HEK293 (cell line): ENCODE results near the gene PPBP.
A peak's percentile ranks its signal among the peaks of the same experiment; 100 is the strongest.

Experiments used
- CTCF ChIA-PET: fragments of 350-600 bp; formaldehyde crosslinking; extraction: SDS; loops from one replicate; lab custom pipeline; 2021; ENCODE audit warnings: antibody characterized with exemption; lab: Yijun Ruan, JAX
- POLR2A ChIA-PET: fragments of 300-600 bp; formaldehyde crosslinking; extraction: SDS; loops from one replicate; lab custom pipeline; 2020; ENCODE audit warnings: antibody characterized with exemption, inconsistent platforms; lab: Yijun Ruan, JAX
- H3K27ac ChIP-seq: fragments of 200-500 bp; sonication (Bioruptor generic); 2 replicates; pipeline ENCODE4 v1.5.1; 2014; ENCODE audit warnings: low read depth, low read length, control low read depth, inconsistent platforms; ENCODE audit errors: extremely low read depth
- H3K36me3 ChIP-seq, 2 experiments: fragments of 200-500 bp in 1 of 2; sonication (Bioruptor generic) in 1 of 2; 1 replicate in 1 of 2; 2 replicates in 1 of 2; pipeline ENCODE4 v1.5.1; 2014 to 2017; ENCODE audit warnings: inconsistent platforms in 2 of 2, low read length in 2 of 2; ENCODE audit not compliant: control insufficient read depth in 2 of 2, insufficient read depth in 1 of 2
- H3K4me1 ChIP-seq: fragments of 200-500 bp; sonication (Bioruptor generic); 2 replicates; pipeline ENCODE4 v1.5.1; 2014; ENCODE audit warnings: mild to moderate bottlenecking, low read length, inconsistent platforms; ENCODE audit not compliant: control insufficient read depth, insufficient read depth
- H3K4me3 ChIP-seq: 2 replicates; pipeline ENCODE4 v1.5.1; 2011; ENCODE audit warnings: low read depth, mild to moderate bottlenecking, control low read depth, low read length, moderate library complexity
- H3K9me3 ChIP-seq: fragments of 200-500 bp; sonication (Bioruptor generic); 2 replicates; pipeline ENCODE4 v1.5.1; 2014; ENCODE audit warnings: low read depth, low read length, inconsistent platforms; ENCODE audit not compliant: control insufficient read depth, insufficient read depth
- FEZF1 ChIP-seq: fragments of 450-650 bp; formaldehyde crosslinking; IDR thresholded peaks from 2 replicates; pipeline ENCODE4 v1.5.1; 2016; ENCODE audit warnings: missing biosample characterization, missing genetic modification characterization
- GLI2 ChIP-seq: fragments of 450-650 bp; formaldehyde crosslinking; IDR thresholded peaks from 2 replicates; pipeline ENCODE4; 2017; ENCODE audit warnings: missing biosample characterization, missing genetic modification characterization, low read depth, borderline replicate concordance
- IKZF3 ChIP-seq: fragments of 450-650 bp; IDR thresholded peaks from 2 replicates; pipeline ENCODE4 v1.5.0; 2018; ENCODE audit warnings: missing biosample characterization, mild to moderate bottlenecking, missing genetic modification characterization, moderate library complexity
- OSR2 ChIP-seq: fragments of 450-650 bp; formaldehyde crosslinking; IDR thresholded peaks from 2 replicates; pipeline ENCODE4 v1.5.1; 2016; ENCODE audit warnings: missing biosample characterization, missing genetic modification characterization
- SP7 ChIP-seq: fragments of 450-650 bp; formaldehyde crosslinking; IDR thresholded peaks from 2 replicates; pipeline ENCODE4 v1.5.1; 2016; ENCODE audit warnings: missing biosample characterization, missing genetic modification characterization
- TCF7L2 ChIP-seq: IDR thresholded peaks from 2 replicates; pipeline ENCODE4 v1.6.1; 2011; ENCODE audit warnings: low read depth, mild to moderate bottlenecking, inconsistent platforms, low read length, moderate library complexity, borderline replicate concordance
- TRIM28 ChIP-seq: IDR thresholded peaks from 2 replicates; pipeline ENCODE4 v1.6.1; 2011; ENCODE audit warnings: low read length, control low read depth, borderline replicate concordance
- WT1 ChIP-seq: fragments of 450-650 bp; formaldehyde crosslinking; IDR thresholded peaks from 2 replicates; pipeline ENCODE4 v1.5.1; 2016; ENCODE audit warnings: missing biosample characterization, missing genetic modification characterization
- ZBTB21 ChIP-seq: fragments of 450-650 bp; formaldehyde crosslinking; IDR thresholded peaks from 2 replicates; pipeline ENCODE4 v1.5.1; 2017; ENCODE audit warnings: missing biosample characterization, missing genetic modification characterization
- ZEB2 ChIP-seq: fragments of 450-650 bp; formaldehyde crosslinking; IDR thresholded peaks from 2 replicates; pipeline ENCODE4 v1.5.1; 2016; ENCODE audit warnings: missing biosample characterization, missing genetic modification characterization
- ZNF184 ChIP-seq: fragments of 450-650 bp; IDR thresholded peaks from 2 replicates; pipeline ENCODE4 v1.5.1; 2018; ENCODE audit warnings: missing biosample characterization, mild to moderate bottlenecking, missing genetic modification characterization
- ZNF350 ChIP-seq: fragments of 450-650 bp; formaldehyde crosslinking; IDR thresholded peaks from 2 replicates; pipeline ENCODE4 v1.5.0; 2017; ENCODE audit warnings: missing biosample characterization, mild to moderate bottlenecking, missing genetic modification characterization
- ZNF404 ChIP-seq: fragments of 450-650 bp; formaldehyde crosslinking; IDR thresholded peaks from 2 replicates; pipeline ENCODE4 v1.5.1; 2017; ENCODE audit warnings: missing biosample characterization, missing genetic modification characterization
- ZNF501 ChIP-seq: fragments of 450-650 bp; formaldehyde crosslinking; IDR thresholded peaks from 2 replicates; pipeline ENCODE4 v1.5.1; 2016; ENCODE audit warnings: missing biosample characterization, missing genetic modification characterization
- ZNF530 ChIP-seq: fragments of 450-650 bp; formaldehyde crosslinking; IDR thresholded peaks from 2 replicates; pipeline ENCODE4 v1.5.1; 2016; ENCODE audit warnings: low read depth, missing biosample characterization, missing genetic modification characterization
- ZNF707 ChIP-seq: fragments of 450-650 bp; formaldehyde crosslinking; IDR thresholded peaks from 2 replicates; pipeline ENCODE4 v1.5.1; 2016; ENCODE audit warnings: missing biosample characterization, missing genetic modification characterization
- ZNF843 ChIP-seq: fragments of 450-650 bp; formaldehyde crosslinking; IDR thresholded peaks from 2 replicates; pipeline ENCODE4 v1.5.1; 2016; ENCODE audit warnings: missing biosample characterization, missing genetic modification characterization
- TF ChIP-seq, protein P1 (sequence below): fragments of 450-650 bp; formaldehyde crosslinking; IDR thresholded peaks from 2 replicates; pipeline ENCODE4 v1.5.1; 2016; ENCODE audit warnings: missing biosample characterization, missing genetic modification characterization
- TF ChIP-seq, protein P2 (sequence below): fragments of 450-650 bp; formaldehyde crosslinking; IDR thresholded peaks from 2 replicates; pipeline ENCODE4 v1.5.1; 2016; ENCODE audit warnings: missing biosample characterization, missing genetic modification characterization
- TF ChIP-seq, protein P3 (sequence below): fragments of 450-650 bp; formaldehyde crosslinking; IDR thresholded peaks from 2 replicates; pipeline ENCODE4 v1.5.1; 2016; ENCODE audit warnings: missing biosample characterization, missing genetic modification characterization, borderline replicate concordance
- TF ChIP-seq, protein P4 (sequence below): fragments of 450-650 bp; formaldehyde crosslinking; IDR thresholded peaks from 2 replicates; pipeline ENCODE4 v1.5.1; 2017; ENCODE audit warnings: missing biosample characterization, missing genetic modification characterization

Gene PPBP

DNA sequence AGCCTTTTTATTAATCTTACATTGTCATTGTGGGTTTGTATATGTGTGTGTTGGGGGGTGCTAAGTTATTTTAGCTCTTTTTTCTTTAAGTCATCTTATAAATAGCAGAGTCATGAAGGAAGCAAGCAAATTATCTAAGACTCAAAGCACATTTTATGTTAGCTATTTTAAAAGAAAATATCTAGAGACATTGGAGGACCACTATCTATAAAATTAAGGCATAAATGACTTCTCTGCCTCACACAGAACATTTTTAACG is 3.7 kb upstream of the PPBP start:
- TF ChIP-seq, protein P1, sequence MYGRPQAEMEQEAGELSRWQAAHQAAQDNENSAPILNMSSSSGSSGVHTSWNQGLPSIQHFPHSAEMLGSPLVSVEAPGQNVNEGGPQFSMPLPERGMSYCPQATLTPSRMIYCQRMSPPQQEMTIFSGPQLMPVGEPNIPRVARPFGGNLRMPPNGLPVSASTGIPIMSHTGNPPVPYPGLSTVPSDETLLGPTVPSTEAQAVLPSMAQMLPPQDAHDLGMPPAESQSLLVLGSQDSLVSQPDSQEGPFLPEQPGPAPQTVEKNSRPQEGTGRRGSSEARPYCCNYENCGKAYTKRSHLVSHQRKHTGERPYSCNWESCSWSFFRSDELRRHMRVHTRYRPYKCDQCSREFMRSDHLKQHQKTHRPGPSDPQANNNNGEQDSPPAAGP (tag by site-specific recombination): no peak
- no peak for TF ChIP-seq TRIM28
- TF ChIP-seq ZNF530: no peak
- no peak for TF ChIP-seq GLI2 (tag by site-specific recombination)
- TF ChIP-seq, all 188 proteins: peak for 0
- CTCF ChIA-PET: interaction anchor here (0.6 kb wide), 1 partner anchor 13 kb away, joined by 3 read pairs; no protein-coding TSS in a partner anchor
- Histone ChIP-seq H3K36me3 (no peaks in the 10 kb centered on the region), H3K9me3 (no peaks in the 10 kb centered on the region), H3K4me3 (no peak overlapping the region), H3K27ac (no peak overlapping the region), H3K4me1 (peaks cover 7% of the 10 kb centered on the region)
- POLR2A ChIA-PET: no interaction called here

DNA sequence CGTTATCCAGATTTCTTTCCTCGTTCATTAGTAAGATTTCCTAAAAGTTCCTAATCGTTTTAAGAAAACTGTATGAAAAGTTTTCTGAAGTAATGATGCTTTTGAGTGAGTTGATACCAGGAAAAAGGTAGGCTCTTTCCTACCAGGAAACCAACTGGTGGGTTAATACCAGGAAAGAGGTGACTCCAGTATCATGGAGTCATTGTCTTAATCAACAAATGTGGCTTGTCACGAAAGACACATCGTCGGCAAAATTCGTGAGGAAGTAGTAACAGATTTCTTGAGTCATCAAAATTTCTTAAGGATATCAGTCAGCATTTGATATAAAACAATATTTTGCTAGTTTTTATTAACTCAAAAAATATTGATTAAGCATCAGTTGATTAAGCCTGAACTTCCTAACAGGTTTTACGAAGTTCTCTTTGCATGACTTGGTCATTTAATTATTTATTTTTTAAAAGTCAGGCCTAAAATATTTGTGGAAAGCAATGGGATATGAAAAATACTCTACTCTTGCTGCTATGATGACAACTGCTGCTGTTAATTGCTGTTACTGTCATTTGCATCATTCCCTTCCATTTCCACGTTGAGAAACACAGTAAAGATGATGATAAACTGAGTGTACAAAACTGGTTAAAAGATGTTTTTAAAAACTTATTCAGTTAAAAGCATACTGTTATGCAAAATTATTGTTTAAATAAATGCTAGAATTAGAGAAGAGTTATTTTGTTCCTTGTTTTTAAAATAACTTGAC is 3.2 kb upstream of the PPBP start:
- peaks cover 7% of the 10 kb centered on the region for H3K4me1 ChIP-seq
- no peaks in the 10 kb centered on the region for H3K36me3 ChIP-seq
- POLR2A ChIA-PET: no interaction called here
- H3K27ac ChIP-seq: no peak overlapping the region
- TF ChIP-seq SP7 (tag by site-specific recombination): no peak
- TF ChIP-seq ZNF404 (tag by site-specific recombination): no peak
- peak; percentile 31; the same call in 1 of the 2 replicates for TF ChIP-seq ZNF707 (tag by site-specific recombination)
- TF ChIP-seq, all 188 proteins: peak for 1
- Histone ChIP-seq H3K4me3 (no peak overlapping the region), H3K9me3 (no peaks in the 10 kb centered on the region)
- CTCF ChIA-PET: interaction anchor here (0.6 to 0.7 kb wide), 2 partner anchors 13 to 26 kb away, joined by 3 read pairs; no protein-coding TSS in a partner anchor

DNA sequence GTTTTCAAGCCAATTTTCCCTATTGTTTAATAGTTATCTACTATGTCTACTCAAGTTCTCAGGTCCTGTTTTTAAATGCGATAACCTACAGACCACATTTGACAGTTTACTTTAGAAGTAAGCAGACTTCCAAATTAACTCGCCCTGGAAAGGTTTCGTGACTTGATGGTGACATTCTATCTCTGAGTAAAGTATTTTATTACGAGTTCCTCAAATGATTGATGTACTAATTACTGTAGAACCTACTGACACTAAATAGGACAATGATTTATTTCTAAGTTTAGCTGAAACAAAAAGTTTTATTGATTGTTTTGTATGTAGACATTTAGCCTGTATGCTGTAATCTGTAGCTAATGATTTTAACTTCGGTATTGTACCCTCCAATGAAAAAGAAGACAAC is 1.9 kb upstream of the PPBP start:
- ChIA-PET CTCF (interaction anchor here (0.7 to 1.0 kb wide), 2 partner anchors 109 to 158 kb away, joined by 3 to 4 read pairs; partner anchors contain the start of gene CXCL2), POLR2A (no interaction called here)
- Histone ChIP-seq H3K4me1 (peaks cover 7% of the 10 kb centered on the region), H3K4me3 (no peak overlapping the region), H3K9me3 (no peaks in the 10 kb centered on the region), H3K36me3 (no peaks in the 10 kb centered on the region), H3K27ac (no peak overlapping the region)
- 0 out of 2 replicates have a peak, but pooled peaks have one; percentile 37 for TF ChIP-seq ZNF501 (tag by site-specific recombination)
- TF ChIP-seq ZNF350 (tag by site-specific recombination): no peak
- TF ChIP-seq WT1 (tag by site-specific recombination): peak; percentile 81
- TF ChIP-seq ZEB2 (tag by site-specific recombination): 0 out of 2 replicates have a peak, but pooled peaks have one; percentile 15
- TF ChIP-seq ZNF184: no peak
- TF ChIP-seq ZNF843: peak; percentile 53; the same call in 1 of the 2 replicates
- TF ChIP-seq FEZF1 (tag by site-specific recombination): peak; percentile 74
- TF ChIP-seq, protein P2, sequence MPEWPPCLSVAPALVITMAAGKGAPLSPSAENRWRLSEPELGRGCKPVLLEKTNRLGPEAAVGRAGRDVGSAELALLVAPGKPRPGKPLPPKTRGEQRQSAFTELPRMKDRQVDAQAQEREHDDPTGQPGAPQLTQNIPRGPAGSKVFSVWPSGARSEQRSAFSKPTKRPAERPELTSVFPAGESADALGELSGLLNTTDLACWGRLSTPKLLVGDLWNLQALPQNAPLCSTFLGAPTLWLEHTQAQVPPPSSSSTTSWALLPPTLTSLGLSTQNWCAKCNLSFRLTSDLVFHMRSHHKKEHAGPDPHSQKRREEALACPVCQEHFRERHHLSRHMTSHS (tag by site-specific recombination): no peak
- TF ChIP-seq IKZF3 (tag by site-specific recombination): peak; percentile 78
- TF ChIP-seq TCF7L2: peak; percentile 67
- TF ChIP-seq, protein P3, sequence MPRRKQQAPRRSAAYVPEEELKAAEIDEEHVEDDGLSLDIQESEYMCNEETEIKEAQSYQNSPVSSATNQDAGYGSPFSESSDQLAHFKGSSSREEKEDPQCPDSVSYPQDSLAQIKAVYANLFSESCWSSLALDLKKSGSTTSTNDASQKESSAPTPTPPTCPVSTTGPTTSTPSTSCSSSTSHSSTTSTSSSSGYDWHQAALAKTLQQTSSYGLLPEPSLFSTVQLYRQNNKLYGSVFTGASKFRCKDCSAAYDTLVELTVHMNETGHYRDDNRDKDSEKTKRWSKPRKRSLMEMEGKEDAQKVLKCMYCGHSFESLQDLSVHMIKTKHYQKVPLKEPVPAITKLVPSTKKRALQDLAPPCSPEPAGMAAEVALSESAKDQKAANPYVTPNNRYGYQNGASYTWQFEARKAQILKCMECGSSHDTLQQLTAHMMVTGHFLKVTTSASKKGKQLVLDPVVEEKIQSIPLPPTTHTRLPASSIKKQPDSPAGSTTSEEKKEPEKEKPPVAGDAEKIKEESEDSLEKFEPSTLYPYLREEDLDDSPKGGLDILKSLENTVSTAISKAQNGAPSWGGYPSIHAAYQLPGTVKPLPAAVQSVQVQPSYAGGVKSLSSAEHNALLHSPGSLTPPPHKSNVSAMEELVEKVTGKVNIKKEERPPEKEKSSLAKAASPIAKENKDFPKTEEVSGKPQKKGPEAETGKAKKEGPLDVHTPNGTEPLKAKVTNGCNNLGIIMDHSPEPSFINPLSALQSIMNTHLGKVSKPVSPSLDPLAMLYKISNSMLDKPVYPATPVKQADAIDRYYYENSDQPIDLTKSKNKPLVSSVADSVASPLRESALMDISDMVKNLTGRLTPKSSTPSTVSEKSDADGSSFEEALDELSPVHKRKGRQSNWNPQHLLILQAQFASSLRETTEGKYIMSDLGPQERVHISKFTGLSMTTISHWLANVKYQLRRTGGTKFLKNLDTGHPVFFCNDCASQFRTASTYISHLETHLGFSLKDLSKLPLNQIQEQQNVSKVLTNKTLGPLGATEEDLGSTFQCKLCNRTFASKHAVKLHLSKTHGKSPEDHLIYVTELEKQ (tag by site-specific recombination): 0 out of 2 replicates have a peak, but pooled peaks have one; percentile 34
- no peak for TF ChIP-seq ZBTB21
- TF ChIP-seq SP7 (tag by site-specific recombination): peak; percentile 87
- TF ChIP-seq, protein P4, sequence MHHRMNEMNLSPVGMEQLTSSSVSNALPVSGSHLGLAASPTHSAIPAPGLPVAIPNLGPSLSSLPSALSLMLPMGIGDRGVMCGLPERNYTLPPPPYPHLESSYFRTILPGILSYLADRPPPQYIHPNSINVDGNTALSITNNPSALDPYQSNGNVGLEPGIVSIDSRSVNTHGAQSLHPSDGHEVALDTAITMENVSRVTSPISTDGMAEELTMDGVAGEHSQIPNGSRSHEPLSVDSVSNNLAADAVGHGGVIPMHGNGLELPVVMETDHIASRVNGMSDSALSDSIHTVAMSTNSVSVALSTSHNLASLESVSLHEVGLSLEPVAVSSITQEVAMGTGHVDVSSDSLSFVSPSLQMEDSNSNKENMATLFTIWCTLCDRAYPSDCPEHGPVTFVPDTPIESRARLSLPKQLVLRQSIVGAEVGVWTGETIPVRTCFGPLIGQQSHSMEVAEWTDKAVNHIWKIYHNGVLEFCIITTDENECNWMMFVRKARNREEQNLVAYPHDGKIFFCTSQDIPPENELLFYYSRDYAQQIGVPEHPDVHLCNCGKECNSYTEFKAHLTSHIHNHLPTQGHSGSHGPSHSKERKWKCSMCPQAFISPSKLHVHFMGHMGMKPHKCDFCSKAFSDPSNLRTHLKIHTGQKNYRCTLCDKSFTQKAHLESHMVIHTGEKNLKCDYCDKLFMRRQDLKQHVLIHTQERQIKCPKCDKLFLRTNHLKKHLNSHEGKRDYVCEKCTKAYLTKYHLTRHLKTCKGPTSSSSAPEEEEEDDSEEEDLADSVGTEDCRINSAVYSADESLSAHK (tag by site-specific recombination): peak; percentile 50; the same call in 1 of the 2 replicates
- TF ChIP-seq OSR2 (tag by site-specific recombination): peak; percentile 73; the same call in 1 of the 2 replicates
